ENCODE data around the gene PTPRH.

- TF ChIP-seq TAF1 (IDR thresholded peaks at IDR 0.05; ENCODE audit: low read depth) (no peak), TEAD4 (IDR thresholded peaks at IDR 0.05) (no peak), TCF12 (IDR thresholded peaks at IDR 0.05; ENCODE audit: low read depth) (no peak), MAX (IDR thresholded peaks at IDR 0.05) (no peak), REST (IDR thresholded peaks at IDR 0.05; ENCODE audit: low read depth) (no peak), NFIC (IDR thresholded peaks at IDR 0.05) (no peak), EP300 (IDR thresholded peaks at IDR 0.05; ENCODE audit: borderline replicate concordance) (no peak), EGR1 (IDR thresholded peaks at IDR 0.05) (no peak), CEBPB (IDR thresholded peaks at IDR 0.05) (no peak), CREB1 (IDR thresholded peaks at IDR 0.05; ENCODE audit: low read depth) (no peak), RAD21 (IDR thresholded peaks at IDR 0.05; ENCODE audit: low read depth) (no peak)
Measured at GRCh38 chr19:55157064-55157908, 52.0 kb downstream of the PTPRH start, which contains the start of gene TNNI3.
